Thoracic aorta (tissue), 2 donors: Measurements from ENCODE around the gene C13orf42. TPM values are rescaled to one million over a fixed set of nuclear protein-coding genes. Genes with fewer than 3 reads are reported as not detected.

Source experiments
- ATAC-seq: fragments of 150-250 bp; one replicate; pipeline ENCODE4 v1.8.0; 2017; ENCODE audit warnings: low read depth; ENCODE audit not compliant: insufficient number of reproducible peaks, low FRiP score
- DNase-seq: peaks from one replicate; pipeline ENCODE4 v3.0.0-alpha.2; 2020; ENCODE audit warnings: low spot score
- H3K27ac ChIP-seq, 2 donors: fragments of 200-600 bp; sonication (generic); 1 replicate in 1 of 2; 2 replicates in 1 of 2; pipeline ENCODE4 v1.5.1; 2016; ENCODE audit warnings: mild to moderate bottlenecking in 2 of 2, moderate library complexity in 2 of 2
- H3K27me3 ChIP-seq: fragments of 200-600 bp; sonication (generic); replicated peaks from 2 replicates; pipeline ENCODE4 v1.6.0; 2016; ENCODE audit warnings: mild to moderate bottlenecking; ENCODE audit not compliant: insufficient read depth
- H3K36me3 ChIP-seq: fragments of 200-600 bp; sonication (generic); one replicate; pipeline ENCODE4 v1.5.1; 2016
- H3K4me1 ChIP-seq, 2 donors: fragments of 200-600 bp; sonication (generic); 1 replicate in 1 of 2; 2 replicates in 1 of 2; pipeline versions ENCODE4 v1.5.1 to v1.6.0; 2016; ENCODE audit warnings: low read depth in 2 of 2, mild to moderate bottlenecking in 1 of 2; ENCODE audit not compliant: control insufficient read depth in 1 of 2
- H3K4me3 ChIP-seq: fragments of 200-600 bp; sonication (generic); 2 replicates; pipeline ENCODE4 v1.5.1; 2016; ENCODE audit warnings: mild to moderate bottlenecking
- H3K9me3 ChIP-seq: fragments of 200-600 bp; sonication (generic); 2 replicates; pipeline ENCODE4 v1.5.1; 2016
- total RNA-seq, 2 donors: library from RNA; depleted of rRNA; stranded (reverse); fragments of >200 nt; gene quantifications; one replicate each; pipeline versions ENCODE4 v1.1.0 to v1.2.3, GENCODE V29; 2016
- TF ChIP-seq, protein P1 (sequence below): fragments of 200-600 bp; sonication (generic); IDR thresholded peaks from one replicate; pipeline ENCODE4 v1.5.1; 2019; ENCODE audit warnings: antibody characterized with exemption

Gene C13orf42
- total RNA-seq, 2 donors from 2014 or later = not detected

DNA sequence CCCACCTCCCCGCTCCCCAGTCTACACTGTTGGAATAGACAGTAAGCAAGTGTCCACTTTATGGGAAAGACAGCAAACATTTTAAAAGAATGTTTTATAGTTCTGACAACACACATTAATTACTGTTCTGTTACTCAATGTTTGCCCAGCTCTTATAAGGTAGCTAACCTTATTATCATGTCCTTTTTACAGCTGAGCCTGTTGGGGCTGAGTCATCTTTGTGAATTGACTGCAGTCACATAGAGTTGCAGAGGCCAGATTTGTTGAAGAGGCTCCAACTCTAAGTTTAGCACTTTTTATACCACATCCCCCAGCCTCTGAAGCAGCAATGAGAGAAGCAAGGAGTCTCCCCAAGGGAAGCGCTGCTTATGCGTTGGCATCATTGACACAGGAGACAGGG lies 76.2 kb downstream of the C13orf42 start:
- DNase-seq (no peak), ATAC-seq (no peak)
- Histone ChIP-seq H3K4me3 (no peak overlapping the region), H3K36me3 (no peaks in the 10 kb centered on the region), H3K4me1 (no peaks in the 10 kb centered on the region), H3K27me3 (no peaks in the 10 kb centered on the region), H3K9me3 (no peaks in the 10 kb centered on the region), H3K27ac (no peak overlapping the region)
- TF ChIP-seq, protein P1, sequence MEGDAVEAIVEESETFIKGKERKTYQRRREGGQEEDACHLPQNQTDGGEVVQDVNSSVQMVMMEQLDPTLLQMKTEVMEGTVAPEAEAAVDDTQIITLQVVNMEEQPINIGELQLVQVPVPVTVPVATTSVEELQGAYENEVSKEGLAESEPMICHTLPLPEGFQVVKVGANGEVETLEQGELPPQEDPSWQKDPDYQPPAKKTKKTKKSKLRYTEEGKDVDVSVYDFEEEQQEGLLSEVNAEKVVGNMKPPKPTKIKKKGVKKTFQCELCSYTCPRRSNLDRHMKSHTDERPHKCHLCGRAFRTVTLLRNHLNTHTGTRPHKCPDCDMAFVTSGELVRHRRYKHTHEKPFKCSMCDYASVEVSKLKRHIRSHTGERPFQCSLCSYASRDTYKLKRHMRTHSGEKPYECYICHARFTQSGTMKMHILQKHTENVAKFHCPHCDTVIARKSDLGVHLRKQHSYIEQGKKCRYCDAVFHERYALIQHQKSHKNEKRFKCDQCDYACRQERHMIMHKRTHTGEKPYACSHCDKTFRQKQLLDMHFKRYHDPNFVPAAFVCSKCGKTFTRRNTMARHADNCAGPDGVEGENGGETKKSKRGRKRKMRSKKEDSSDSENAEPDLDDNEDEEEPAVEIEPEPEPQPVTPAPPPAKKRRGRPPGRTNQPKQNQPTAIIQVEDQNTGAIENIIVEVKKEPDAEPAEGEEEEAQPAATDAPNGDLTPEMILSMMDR = no peak

DNA sequence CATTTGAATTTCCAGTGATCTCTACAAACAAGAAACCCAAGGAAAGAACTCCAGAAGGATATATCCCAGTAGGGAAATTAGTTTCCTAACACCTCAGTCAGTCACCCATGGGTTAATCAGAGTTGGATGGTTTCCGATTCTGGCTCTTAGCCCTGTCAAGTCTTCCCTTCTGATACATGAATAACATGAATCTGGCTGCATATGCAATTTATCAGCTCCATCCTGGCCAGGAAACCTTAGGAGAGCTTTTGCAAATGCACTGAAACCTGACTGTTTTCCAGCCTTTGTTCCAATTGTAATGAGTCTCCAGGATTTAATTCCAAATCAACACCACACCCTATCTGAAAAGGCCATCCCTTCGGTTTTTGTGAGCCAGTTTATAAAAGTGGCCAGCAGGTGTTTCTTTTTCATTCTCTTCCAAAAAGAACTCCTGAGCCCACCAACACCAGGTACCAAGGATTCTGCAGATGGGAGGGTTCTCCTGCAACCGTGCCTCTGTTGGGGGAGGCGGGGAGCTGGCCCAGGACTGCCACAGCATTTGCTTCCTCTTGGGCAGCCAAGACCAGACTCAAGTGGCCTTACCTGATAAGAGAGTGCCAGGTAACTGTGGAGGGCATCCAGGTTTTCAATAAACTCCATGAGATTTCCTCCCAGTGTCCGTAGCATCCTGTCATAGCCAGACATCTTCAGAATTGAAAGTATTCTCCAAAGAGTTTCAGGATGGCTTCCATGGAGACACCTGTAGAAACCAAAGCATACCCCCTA lies 77.5 kb downstream of the C13orf42 start:
- TF ChIP-seq, protein P1 = no peak
- Histone ChIP-seq H3K36me3 (no peaks in the 10 kb centered on the region), H3K9me3 (no peaks in the 10 kb centered on the region), H3K27ac (no peak overlapping the region), H3K4me1 (no peaks in the 10 kb centered on the region), H3K4me3 (no peak overlapping the region), H3K27me3 (no peaks in the 10 kb centered on the region)
- ATAC-seq = no peak
- DNase-seq = no peak

GRCh38 chr13:51032831-51033230 lies 78.2 kb downstream of the C13orf42 start:
- ATAC-seq (no peak), DNase-seq (no peak)
- Histone ChIP-seq H3K4me3 (no peak overlapping the region), H3K4me1 (no peaks in the 10 kb centered on the region), H3K36me3 (no peaks in the 10 kb centered on the region), H3K27ac (no peak overlapping the region), H3K27me3 (no peaks in the 10 kb centered on the region), H3K9me3 (no peaks in the 10 kb centered on the region)
- TF ChIP-seq, protein P1 = no peak

Other genes with a start within 250 kb of the C13orf42 start
- 10 to 100 TPM; 37.2 to 79.7 TPM for gene RNASEH2B, start 201.5 kb downstream of the C13orf42 start, total RNA-seq
- gene FAM124A, start 111.1 kb upstream of the C13orf42 start, total RNA-seq = 10 to 100 TPM in 1 of 2 donors, 1 to 10 TPM in 1; 4.2 to 13.7 TPM
- under 1 TPM in 1 of 2 donors, not detected in 1; 0.68 TPM for gene SERPINE3, start 228.4 kb upstream of the C13orf42 start, total RNA-seq